Frontal cortex (tissue), 4 donors: ENCODE results near the gene GLI2. TPM values are rescaled to one million over a fixed set of nuclear protein-coding genes. Genes with fewer than 3 reads are reported as not detected.

Source experiments
- DNase-seq, 2 donors: peaks; one replicate each; pipeline ENCODE4 v3.0.0; 2012; ENCODE audit warnings: low spot score in 2 of 2
- FAIRE-seq: peaks from 2 replicates; lab custom pipeline; 2012; peaks lifted over from hg19 to GRCh38; lab: Jason Lieb, UNC
- total RNA-seq: library from RNA; depleted of rRNA; stranded (reverse); fragments of >200 nt; gene quantifications from one replicate; pipeline ENCODE4 v1.2.3, GENCODE V29; 2014
- donor health status: control.
- donor health status: control.
- donor health status: control.

Gene GLI2
- 0.41 TPM for total RNA-seq

DNA sequence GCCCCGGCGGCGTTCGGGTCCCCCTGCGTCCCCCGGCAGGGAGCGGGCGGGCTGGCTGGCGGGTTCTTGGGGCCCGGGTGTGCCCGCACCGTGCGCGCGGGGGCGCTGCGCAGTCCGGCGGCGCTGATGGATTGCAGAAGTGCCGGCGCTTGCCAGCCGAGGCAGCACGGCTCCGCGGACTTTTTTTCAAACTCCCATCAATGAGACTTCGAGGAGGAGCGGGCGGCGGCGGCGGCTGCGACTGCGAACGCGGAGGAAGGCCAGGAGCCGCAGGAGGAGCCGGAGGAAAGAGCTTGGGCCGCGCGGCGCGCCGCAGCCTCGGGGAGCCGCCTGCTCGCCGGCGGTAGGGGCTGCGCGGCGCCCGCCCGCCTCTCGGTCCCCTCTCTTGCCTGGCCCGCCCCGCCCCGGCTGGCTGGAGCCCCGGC, at the start of gene GLI2:
Gene GLI2 (plus strand): TSS at position 123 of the 425 bp plus-strand sequence. CDS start 61,453 bp downstream, outside the sequence.
- no peak for FAIRE-seq
- peak; percentile 77 to 80 for DNase-seq

DNA sequence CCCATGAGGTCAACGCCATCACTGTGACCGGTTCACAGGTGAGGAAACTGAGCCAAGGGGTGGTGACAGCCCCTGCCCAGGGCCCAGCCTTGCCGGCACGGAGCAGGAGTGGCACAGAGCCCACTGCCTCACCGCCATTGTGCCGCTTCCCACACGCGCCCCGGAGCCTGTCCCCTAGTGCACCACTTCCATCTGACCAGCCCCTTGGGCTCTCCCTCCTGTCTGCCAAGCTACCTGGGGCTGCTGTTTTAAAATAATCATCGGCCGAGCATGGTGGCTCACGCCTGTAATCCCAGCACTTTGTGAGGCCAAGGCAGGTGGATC, 49.7 kb upstream of the GLI2 start:
- DNase-seq: no peak

DNA sequence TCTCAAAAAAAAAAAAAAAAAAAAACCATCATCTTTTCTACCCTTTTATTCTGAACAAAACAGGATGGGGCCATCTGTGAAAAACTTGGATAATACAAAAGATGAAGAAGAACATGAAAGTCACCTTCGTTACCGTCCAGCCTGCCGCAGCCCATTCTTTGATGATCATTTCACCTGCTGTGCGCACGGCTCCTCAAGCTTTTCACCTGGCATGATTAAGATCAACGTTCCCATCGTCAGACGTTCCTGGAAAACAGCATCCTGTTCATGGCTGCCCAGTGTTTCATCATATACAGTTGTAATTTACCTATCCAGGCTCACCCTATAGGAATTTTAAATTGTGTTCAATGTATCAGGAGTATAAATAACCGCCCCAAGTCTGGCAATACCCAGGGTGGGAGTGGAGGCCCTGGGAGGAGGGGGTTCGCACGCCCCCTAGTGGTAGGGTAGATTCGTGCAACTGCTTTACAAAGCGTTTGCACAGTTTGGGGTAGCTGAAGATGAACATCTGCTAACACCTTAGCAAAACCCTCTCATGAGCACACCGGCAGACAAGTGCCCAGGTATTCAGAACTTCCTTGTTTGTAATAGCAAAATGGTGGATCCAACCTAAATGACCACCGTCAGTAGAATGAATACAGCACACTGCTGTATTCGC, 49.0 kb upstream of the GLI2 start:
- FAIRE-seq: no peak
- no peak for DNase-seq

More for the DNA sequence above, 49.7 kb upstream of the GLI2 start:
- FAIRE-seq: no peak

DNA sequence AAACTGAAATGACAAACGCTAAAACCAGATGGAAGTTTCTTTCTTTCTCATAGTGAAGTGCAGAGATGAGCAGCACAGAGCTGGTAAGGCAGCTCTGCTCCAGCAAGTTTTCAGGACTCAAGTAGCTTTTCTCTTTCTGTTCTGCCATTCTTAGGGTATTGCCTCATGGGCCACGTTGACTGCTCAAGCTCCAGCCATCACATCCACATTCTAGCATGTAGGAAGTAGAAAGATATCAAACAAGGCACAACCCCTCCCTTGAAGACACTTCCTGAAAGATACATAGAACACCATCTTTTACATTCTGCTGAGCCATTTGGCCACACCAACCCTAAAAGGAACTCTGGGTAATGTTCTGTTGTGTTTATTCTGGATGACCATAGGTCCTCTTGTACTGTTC, 48.5 kb upstream of the GLI2 start:
- no peak for DNase-seq
- FAIRE-seq: no peak

DNA sequence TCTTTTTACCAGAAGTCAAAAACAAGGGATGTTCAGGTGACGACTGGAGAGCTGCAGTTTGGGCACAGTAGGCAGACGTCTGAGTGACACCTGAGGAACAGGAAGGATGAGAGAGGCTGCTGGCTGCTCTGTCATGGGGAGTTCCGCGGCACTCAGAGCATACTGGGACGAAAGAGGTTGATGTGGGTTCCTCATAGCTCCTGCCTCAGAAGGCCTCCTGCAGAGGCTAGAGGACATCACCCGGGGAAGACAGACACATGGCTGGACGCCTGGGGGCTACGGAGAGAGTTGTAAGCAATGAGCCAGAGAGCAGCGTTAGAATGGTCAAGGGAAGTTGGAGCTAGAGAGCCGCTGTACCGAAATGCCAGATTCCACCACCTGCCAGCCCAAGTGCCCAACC, 45.1 kb upstream of the GLI2 start:
- no peak for FAIRE-seq
- no peak for DNase-seq

DNA sequence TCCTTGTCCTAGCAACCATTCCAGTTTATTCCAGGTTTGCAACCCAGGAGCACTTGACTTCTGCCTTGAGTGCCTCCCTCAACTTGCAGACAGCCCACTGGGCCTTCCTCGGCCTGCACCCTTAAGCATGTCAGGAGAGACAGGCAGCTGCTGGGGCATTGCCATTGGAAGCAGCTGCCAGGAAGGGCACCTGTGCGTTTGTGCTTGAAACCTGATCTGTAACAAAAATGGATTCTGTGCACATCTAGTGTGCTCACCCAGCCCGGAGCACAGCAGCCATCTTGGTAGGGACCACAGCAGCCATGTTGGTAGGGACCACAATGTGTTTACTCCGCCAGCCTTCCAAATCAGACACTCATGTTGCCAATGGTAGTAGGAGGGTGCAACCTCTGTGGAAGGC, 44.3 kb upstream of the GLI2 start:
- DNase-seq: no peak
- no peak for FAIRE-seq

DNA sequence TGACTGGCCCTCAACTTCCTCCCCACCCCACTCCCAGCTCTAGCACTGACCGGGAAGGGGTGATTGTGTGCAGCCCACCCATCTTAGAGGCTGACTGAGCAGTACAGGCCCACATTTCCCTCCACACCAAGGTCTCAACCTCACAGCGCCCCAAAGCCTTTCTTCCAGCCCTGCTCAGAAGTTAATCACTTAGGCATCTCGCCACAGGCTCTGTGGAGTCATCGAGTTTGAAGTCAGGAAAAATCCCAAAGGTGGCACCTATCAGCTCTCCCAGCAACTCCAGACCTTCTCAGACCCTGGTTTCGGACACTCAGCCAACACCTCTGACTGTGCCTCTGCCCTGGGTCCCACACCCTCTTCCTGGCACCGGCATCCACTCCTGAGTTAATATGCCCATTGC, 43.0 kb upstream of the GLI2 start:
- DNase-seq (no peak), FAIRE-seq (no peak)

DNA sequence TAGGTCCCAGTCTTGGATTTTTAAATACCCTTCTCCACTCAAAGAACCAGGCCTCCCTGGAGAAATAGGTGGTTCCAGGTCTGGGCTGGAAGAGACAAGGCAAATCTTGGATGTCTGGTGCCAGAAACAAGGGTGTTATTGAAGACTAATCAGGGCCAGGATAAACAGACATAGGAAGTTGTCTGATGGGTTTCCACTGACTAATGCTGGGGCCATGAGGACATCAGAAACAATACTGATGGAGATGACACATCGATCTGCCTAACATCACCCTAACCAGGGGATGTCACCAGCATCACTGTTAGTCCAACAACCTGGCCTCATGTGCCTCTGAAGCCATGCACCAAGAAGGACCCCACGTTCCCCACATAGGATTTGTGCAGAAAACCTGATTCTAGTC, 42.5 kb upstream of the GLI2 start:
- DNase-seq: no peak
- FAIRE-seq: no peak

DNA sequence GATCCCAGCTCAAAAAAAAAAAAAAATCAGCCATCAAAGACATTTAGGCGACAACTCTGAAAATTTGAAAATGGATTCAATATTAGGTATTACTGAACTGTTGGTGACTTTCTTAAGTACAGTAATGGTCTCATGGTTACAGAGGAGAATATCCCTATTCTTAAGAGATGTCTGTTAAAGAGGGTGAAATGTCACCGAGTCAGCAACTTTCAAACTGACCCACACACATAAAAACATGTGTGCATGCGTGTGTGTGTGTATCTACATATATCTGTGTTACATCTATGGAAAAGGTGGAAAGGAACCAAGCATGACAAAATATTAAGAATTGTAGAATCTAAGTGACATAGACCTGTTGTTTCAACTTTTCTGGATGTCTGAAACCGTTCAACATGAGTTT, 41.6 kb upstream of the GLI2 start:
- DNase-seq: no peak
- FAIRE-seq: no peak

DNA sequence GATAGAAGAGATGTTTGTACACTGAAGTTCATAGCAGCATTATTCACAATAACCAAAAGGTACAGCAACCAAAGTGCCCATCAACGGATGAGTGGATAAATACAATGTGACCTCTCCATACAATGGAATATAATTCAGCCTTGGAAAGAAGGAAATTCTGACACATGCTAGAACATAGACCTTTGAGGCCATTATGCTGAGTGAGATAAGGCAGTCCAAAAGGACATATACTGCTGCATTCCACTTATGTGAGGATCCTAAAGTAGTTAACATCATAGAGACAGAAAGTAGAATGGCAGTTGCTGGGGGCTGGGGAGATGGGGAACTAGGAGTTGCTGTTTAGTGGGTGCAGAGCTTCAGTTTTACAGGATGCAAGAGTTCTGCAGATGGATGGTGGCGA, 38.2 kb upstream of the GLI2 start:
- FAIRE-seq (no peak), DNase-seq (no peak)

DNA sequence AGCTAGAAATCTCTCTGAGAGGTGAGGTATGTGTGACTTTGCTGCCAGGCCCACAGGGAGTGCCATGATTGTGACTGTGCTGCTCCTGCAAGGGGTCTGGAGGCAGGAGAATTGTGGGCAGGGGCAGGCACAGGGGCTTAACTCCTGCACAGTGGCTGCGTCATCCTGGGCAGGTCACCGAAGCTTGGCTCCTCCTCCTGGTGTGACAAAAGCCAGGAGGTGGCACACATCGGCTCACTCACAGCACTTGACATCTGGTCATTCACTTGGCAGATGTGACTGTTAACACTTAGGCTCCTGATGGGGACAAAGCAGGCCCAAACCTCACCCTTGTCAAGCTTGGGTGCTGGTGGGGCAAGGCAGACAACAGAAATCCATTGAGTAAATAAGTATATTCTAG, 36.4 kb upstream of the GLI2 start:
- no peak for FAIRE-seq
- no peak for DNase-seq

DNA sequence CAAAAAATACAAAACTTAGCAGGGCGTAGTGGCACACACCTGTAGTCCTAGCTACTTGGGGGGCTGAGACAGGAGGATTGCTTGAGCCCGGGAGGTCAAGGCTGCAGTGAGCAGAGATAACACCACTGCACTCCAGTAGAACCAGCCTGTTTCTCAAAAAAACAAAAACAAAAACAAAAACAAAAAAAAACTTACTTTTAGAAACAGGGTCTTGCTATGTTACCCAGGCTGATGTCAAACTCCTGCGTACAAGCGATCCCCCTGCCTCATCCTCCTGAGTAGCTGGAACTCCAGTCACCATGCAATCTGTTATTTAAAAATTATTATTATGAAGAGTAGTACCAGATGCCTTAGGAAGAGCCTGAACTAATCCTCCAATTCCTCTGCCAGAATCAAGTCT, 35.0 kb upstream of the GLI2 start:
- DNase-seq: no peak

DNA sequence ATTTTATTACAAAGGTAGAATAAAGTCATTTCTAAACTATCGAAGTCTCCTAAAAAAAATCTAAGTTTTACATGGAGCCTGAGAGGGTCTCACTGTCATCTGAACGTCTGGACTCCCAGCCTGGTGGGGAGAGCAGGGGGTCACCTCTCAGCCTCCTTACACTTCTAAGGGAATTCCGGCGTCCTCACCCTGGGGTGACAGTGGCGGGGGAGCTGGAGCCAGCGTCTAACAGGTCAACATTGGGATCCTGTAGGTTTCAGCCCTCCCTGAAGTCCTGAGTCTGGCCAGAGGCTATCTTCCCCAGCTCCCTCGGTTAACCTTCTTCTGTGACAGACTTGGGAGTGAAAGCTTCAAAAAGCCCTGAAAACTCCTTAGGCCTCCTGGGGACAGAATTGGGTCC, 34.6 kb upstream of the GLI2 start:
- DNase-seq (no peak), FAIRE-seq (no peak)

More for the DNA sequence above, 35.0 kb upstream of the GLI2 start:
- FAIRE-seq: no peak

DNA sequence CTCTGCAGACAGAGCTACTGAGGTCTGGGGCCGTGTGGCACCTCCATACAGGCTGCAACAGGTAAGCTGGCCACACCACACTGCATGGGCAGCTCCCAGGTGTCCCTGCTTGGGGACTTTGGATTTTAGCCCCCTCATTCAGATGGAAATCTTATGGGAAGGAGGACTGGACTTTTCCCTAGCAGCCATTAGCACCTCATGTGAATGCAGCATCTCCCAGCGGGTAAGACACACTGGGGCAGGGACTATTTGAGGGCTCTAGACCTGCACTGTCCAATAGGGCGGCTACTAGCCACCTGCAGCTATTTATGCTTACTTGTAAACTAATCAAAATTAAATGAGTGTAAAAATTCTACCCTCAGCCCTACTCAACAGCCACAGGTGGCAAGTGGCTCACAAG, 34.2 kb upstream of the GLI2 start:
- DNase-seq: no peak
- no peak for FAIRE-seq

DNA sequence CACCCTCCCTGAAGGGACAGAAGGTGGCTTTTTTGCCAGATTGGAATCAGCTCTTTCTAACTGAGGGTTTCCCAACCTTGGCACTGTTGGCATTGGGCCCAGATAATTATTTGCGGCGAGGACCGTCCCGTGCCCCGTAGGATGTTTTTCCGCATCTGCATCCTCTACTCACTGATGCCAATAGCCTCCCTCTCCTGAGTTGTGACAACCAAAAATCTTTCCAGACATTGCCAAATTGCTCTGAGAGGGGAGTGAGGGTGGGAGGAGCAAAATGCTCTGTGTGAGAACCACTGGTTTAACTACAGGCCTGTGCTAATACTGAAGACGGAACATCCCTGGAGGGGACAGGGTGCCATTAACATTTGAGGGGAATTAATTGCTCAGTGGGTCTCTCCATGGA, 33.6 kb upstream of the GLI2 start:
- FAIRE-seq (no peak), DNase-seq (no peak)

DNA sequence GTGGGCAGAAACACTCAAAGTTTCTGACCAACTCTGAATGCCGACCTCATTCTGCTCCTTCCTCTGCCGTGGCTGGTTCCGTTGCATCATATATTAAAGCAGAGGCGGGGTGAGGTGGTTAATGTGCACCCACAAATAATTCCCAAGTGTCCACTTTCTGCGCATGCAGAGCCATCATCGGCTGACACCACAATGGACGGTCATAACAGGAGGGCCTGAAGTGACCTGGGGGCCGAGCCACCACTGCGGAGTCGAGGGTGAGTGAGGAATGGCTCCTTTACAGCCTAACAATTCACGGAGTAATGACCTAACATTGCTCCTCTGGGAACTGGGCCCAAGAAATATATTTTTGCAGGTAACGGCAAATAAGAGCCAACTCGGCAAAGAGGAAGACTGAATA, 32.9 kb upstream of the GLI2 start:
- FAIRE-seq (no peak), DNase-seq (no peak)

DNA sequence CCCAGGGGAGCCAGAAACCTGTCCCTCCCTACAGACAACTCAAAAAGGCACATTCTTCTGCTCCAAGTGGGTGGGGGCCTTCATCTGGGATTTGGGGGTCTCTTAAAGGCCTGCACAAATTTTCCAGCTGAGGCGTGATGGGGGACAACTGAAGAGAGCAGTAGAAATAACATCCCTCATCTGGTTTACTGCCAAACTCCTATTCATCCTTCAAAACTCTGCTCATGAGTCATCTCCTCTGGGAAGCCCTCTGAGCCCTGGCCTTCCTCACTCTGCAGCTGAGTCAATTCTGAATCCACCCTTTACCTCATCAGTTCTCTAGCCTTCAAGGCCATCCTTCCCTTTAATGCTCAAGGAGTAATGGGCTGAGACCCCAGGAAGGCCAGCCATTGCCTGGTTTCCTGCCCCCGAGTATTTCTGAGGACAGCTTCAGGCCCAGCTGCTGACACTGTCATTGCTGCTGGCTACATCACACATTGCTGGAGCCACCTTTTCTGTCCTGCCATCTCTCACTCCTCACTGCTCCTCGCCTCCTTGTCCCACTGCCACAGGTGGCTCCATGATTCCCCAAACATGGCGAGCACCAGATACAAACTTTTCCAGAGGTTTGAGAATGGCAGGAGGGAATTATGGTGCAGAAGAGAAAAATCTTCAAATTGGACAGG, 32.2 kb upstream of the GLI2 start:
- DNase-seq (no peak), FAIRE-seq (no peak)

DNA sequence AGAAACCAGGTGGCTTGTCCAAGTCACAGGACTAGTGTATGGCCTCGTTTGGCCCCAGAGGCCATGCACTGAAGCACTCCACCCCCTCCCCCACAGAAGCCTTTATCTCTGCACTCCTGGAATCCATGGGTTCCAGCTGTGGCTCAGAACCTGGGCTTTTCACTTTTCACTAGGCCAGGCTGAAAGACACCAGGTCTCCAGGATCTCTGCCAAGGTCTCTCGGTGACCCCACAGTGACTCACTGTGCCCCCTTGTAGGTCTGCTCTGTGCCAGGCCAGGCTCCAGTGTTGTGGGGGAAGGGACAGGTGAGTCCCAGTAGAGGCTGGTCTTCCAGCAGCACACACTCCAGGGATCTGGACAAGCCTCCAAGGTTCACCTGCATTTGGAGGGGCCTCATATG, 31.0 kb upstream of the GLI2 start:
- DNase-seq: no peak
- no peak for FAIRE-seq

DNA sequence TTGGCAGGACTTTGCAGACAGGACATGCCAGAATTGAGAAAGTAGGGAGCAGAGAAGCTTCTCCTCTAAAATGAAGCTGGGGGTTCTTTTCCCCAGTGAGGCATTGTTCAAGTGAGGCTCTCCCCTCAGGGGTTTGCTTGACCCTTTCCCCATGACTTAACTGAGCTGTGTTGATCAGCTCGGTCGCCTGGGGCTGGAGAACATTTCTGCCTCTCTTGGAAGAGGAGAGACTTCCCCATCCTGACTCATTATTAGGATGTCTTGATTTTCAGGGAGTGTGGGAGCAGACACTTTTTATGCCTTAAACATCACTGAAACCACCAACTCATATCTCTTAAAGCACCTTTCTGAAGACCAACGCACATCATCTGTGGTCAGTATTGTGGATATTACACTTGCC, 27.9 kb upstream of the GLI2 start:
- no peak for FAIRE-seq
- DNase-seq: no peak

DNA sequence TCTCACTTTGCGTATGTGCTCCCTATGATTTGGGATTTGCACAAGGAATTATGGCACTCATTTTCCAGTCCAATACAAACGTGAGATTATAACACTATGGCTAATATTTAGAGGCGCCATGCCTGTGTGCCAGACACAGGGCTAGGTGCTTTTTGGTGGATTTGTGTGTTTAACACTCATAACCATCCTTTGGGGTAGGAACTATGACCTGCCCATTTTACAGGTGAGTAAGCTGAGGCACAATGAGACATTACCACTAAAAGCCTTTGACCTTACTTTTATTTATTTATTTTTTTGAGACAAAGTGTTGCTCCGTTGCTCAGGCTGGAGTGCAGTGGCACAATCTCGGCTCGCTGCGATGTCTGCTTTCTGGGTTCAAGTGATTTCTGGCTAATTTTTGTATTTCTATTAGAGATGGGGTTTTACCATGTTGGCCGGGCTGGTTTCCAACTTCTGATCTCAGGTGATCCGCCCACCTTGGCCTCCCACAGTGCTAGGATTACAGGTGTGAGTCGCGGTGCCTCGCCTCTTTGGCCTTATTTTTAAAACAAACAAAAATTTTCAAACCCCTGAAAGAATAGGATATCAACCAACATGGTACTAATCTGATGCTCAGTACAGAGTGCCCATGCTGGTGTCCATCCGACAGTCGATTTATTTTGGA, 26.6 kb upstream of the GLI2 start:
- DNase-seq (no peak), FAIRE-seq (no peak)

DNA sequence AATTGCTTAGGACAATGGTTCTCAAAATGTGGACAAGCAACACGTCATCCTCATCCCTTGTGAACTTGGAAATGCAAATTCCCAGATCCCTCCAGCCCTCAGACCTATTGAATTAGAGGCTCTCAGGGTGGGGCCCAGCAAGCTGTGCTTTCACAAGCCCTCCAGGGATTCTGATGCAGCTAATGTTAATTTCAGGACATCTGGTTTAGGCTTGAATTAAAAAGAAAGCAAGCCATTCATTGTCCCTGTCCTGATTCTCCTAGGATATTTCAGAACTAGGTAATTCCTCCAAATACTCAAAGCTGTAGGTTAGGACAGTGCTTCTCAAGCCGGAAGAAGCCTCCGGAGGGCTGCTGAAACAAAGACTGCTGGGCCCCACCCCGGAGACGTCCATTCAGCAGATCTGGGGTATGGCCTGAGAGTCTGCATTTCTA, 26.0 kb upstream of the GLI2 start:
- DNase-seq (no peak), FAIRE-seq (no peak)
